HEK293 (cell line): Measurements from ENCODE around the gene PCDHB7.
"Not testable (repeated sequence)": the region's sequence is repeated elsewhere in the genome, so short reads cannot be mapped to it uniquely, and the experiment has no call there.

ENCODE experiments used
- CTCF ChIA-PET: fragments of 350-600 bp; formaldehyde crosslinking; extraction: SDS; loops from one replicate; lab custom pipeline; 2021; ENCODE audit warnings: antibody characterized with exemption; lab: Yijun Ruan, JAX
- POLR2A ChIA-PET: fragments of 300-600 bp; formaldehyde crosslinking; extraction: SDS; loops from one replicate; lab custom pipeline; 2020; ENCODE audit warnings: antibody characterized with exemption, inconsistent platforms; lab: Yijun Ruan, JAX
- H3K27ac ChIP-seq: fragments of 200-500 bp; sonication (Bioruptor generic); 2 replicates; pipeline ENCODE4 v1.5.1; 2014; ENCODE audit warnings: low read depth, low read length, control low read depth, inconsistent platforms; ENCODE audit errors: extremely low read depth
- H3K36me3 ChIP-seq, 2 experiments: fragments of 200-500 bp in 1 of 2; sonication (Bioruptor generic) in 1 of 2; 1 replicate in 1 of 2; 2 replicates in 1 of 2; pipeline ENCODE4 v1.5.1; 2014 to 2017; ENCODE audit warnings: inconsistent platforms in 2 of 2, low read length in 2 of 2; ENCODE audit not compliant: control insufficient read depth in 2 of 2, insufficient read depth in 1 of 2
- H3K4me1 ChIP-seq: fragments of 200-500 bp; sonication (Bioruptor generic); 2 replicates; pipeline ENCODE4 v1.5.1; 2014; ENCODE audit warnings: mild to moderate bottlenecking, low read length, inconsistent platforms; ENCODE audit not compliant: control insufficient read depth, insufficient read depth
- H3K4me3 ChIP-seq: 2 replicates; pipeline ENCODE4 v1.5.1; 2011; ENCODE audit warnings: low read depth, mild to moderate bottlenecking, control low read depth, low read length, moderate library complexity
- H3K9me3 ChIP-seq: fragments of 200-500 bp; sonication (Bioruptor generic); 2 replicates; pipeline ENCODE4 v1.5.1; 2014; ENCODE audit warnings: low read depth, low read length, inconsistent platforms; ENCODE audit not compliant: control insufficient read depth, insufficient read depth
- CTCF ChIP-seq: fragments of 450-650 bp; formaldehyde crosslinking; IDR thresholded peaks from 2 replicates; pipeline ENCODE4 v1.5.1; 2016; ENCODE audit warnings: missing biosample characterization, missing genetic modification characterization
- HOXD13 ChIP-seq: sonication (generic); formaldehyde crosslinking; IDR thresholded peaks from 2 replicates; pipeline ENCODE4 v1.8.0; 2022; ENCODE audit warnings: missing genetic modification reagents, borderline replicate concordance
- REPIN1 ChIP-seq: fragments of 450-650 bp; formaldehyde crosslinking; IDR thresholded peaks from 2 replicates; pipeline ENCODE4 v1.5.1; 2017; ENCODE audit warnings: missing biosample characterization, missing genetic modification characterization, low read depth
- YY2 ChIP-seq: fragments of 450-650 bp; formaldehyde crosslinking; IDR thresholded peaks from 2 replicates; pipeline ENCODE4 v1.5.1; 2016; ENCODE audit warnings: missing biosample characterization, missing genetic modification characterization
- ZBTB11 ChIP-seq: fragments of 450-650 bp; formaldehyde crosslinking; conservative IDR thresholded peaks from 2 replicates; pipeline ENCODE4 v1.5.1; 2016; ENCODE audit warnings: low read depth, missing biosample characterization, missing genetic modification characterization
- ZBTB20 ChIP-seq: fragments of 450-650 bp; formaldehyde crosslinking; IDR thresholded peaks from 2 replicates; pipeline ENCODE4 v1.5.1; 2016; ENCODE audit warnings: missing biosample characterization, missing genetic modification characterization
- ZBTB7A ChIP-seq: fragments of 450-650 bp; formaldehyde crosslinking; IDR thresholded peaks from 2 replicates; pipeline ENCODE4 v1.5.1; 2016; ENCODE audit warnings: low read depth, missing biosample characterization, missing genetic modification characterization
- ZFP37 ChIP-seq: fragments of 450-650 bp; formaldehyde crosslinking; IDR thresholded peaks from 2 replicates; pipeline ENCODE4 v1.5.1; 2016; ENCODE audit warnings: missing biosample characterization, missing genetic modification characterization
- ZNF121 ChIP-seq: fragments of 450-650 bp; formaldehyde crosslinking; IDR thresholded peaks from 2 replicates; pipeline ENCODE4 v1.5.1; 2016; ENCODE audit warnings: missing biosample characterization, missing genetic modification characterization
- ZNF16 ChIP-seq: fragments of 450-650 bp; formaldehyde crosslinking; IDR thresholded peaks from 2 replicates; pipeline ENCODE4 v1.5.1; 2016; ENCODE audit warnings: low read depth, missing biosample characterization, missing genetic modification characterization
- ZNF510 ChIP-seq: fragments of 450-650 bp; formaldehyde crosslinking; IDR thresholded peaks from 2 replicates; pipeline ENCODE4 v1.5.1; 2018; ENCODE audit warnings: mild to moderate bottlenecking, missing genetic modification characterization, missing biosample characterization; ENCODE audit not compliant: insufficient replicate concordance
- ZNF513 ChIP-seq: fragments of 450-650 bp; IDR thresholded peaks from 2 replicates; pipeline ENCODE4 v1.5.1; 2018; ENCODE audit warnings: missing biosample characterization, missing genetic modification characterization
- ZNF518A ChIP-seq: fragments of 450-650 bp; formaldehyde crosslinking; conservative IDR thresholded peaks from 2 replicates; pipeline ENCODE4 v1.5.1; 2016; ENCODE audit warnings: low read depth, missing biosample characterization, missing genetic modification characterization
- ZNF639 ChIP-seq: fragments of 450-650 bp; formaldehyde crosslinking; IDR thresholded peaks from 2 replicates; pipeline ENCODE4 v1.5.1; 2016; ENCODE audit warnings: missing biosample characterization, missing genetic modification characterization
- ZNF645 ChIP-seq: fragments of 450-650 bp; formaldehyde crosslinking; IDR thresholded peaks from 2 replicates; pipeline ENCODE4; 2016; ENCODE audit warnings: missing biosample characterization, missing genetic modification characterization
- TF ChIP-seq, protein P1 (sequence below): fragments of 450-650 bp; formaldehyde crosslinking; IDR thresholded peaks from 2 replicates; pipeline ENCODE4 v1.5.1; 2016; ENCODE audit warnings: missing biosample characterization, missing genetic modification characterization

The PCDHB7 gene

DNA sequence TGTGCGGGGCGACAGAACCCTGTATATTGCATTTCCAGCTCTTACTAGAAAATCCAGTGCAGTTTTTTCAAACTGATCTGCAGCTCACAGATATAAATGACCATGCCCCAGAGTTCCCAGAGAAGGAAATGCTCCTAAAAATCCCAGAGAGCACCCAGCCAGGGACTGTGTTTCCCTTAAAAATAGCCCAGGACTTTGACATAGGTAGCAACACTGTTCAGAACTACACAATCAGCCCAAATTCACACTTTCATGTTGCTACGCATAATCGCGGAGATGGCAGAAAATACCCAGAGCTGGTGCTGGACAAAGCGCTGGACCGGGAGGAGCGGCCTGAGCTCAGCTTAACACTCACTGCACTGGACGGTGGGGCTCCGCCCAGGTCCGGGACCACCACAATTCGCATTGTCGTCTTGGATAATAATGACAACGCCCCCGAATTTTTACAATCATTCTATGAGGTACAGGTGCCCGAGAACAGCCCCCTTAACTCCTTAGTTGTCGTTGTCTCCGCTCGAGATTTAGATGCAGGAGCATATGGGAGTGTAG, 36.7 kb upstream of the PCDHB7 start (continued):
- TF ChIP-seq ZNF518A (no peak), ZNF121 (no peak)

- H3K36me3 ChIP-seq, H3K9me3 ChIP-seq, H3K27ac ChIP-seq, H3K4me1 ChIP-seq, H3K4me3 ChIP-seq, CTCF ChIA-PET, POLR2A ChIA-PET: not testable (repeated sequence)
These were observed 35.1 kb upstream of the PCDHB7 start for GRCh38 chr5:141137346-141137745.

GRCh38 chr5:141149812-141150211, 22.6 kb upstream of the PCDHB7 start, which contains the start of gene PCDHB6:
Gene PCDHB6, plus strand, starts transcription at chr5:141150057. Its CDS starts 201 bp downstream, at chr5:141150258.
- no peaks in the 10 kb centered on the region for H3K9me3 ChIP-seq
- H3K4me3 ChIP-seq: no peak within 1 kb of the TSS
- no peak within 1 kb of the TSS for H3K27ac ChIP-seq
- H3K4me1 ChIP-seq: no peaks in the 10 kb centered on the region
- ChIA-PET CTCF (interaction anchor here (0.6 to 1.6 kb wide), 8 partner anchors 14 to 282 kb away, joined by 3 to 8 read pairs (median 4); partner anchors contain the start of genes PCDHB11, PCDHB2 and PCDHB7), POLR2A (no interaction called here)
- no peaks in the 10 kb centered on the region for H3K36me3 ChIP-seq
- no peak for TF ChIP-seq ZNF121
- no peak for TF ChIP-seq REPIN1 (tag by site-specific recombination)
- no peak for TF ChIP-seq ZNF513 (tag by site-specific recombination)
- TF ChIP-seq ZBTB7A (tag by site-specific recombination): no peak
- no peak for TF ChIP-seq ZNF16
- TF ChIP-seq CTCF: no peak
- TF ChIP-seq ZNF639 (tag by site-specific recombination): no peak
- TF ChIP-seq, protein P1, sequence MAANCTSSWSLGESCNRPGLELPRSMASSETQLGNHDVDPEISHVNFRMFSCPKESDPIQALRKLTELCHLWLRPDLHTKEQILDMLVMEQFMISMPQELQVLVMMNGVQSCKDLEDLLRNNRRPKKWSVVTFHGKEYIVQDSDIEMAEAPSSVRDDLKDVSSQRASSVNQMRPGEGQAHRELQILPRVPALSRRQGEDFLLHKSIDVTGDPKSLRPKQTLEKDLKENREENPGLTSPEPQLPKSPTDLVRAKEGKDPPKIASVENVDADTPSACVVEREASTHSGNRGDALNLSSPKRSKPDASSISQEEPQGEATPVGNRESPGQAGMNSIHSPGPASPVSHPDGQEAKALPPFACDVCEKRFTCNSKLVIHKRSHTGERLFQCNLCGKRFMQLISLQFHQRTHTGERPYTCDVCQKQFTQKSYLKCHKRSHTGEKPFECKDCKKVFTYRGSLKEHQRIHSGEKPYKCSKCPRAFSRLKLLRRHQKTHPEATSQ (tag by site-specific recombination): no peak
- no peak for TF ChIP-seq ZFP37 (tag by site-specific recombination)
- TF ChIP-seq HOXD13 (CRISPR knock-in tag): no peak
- no peak for TF ChIP-seq ZBTB11 (tag by site-specific recombination)
- no peak for TF ChIP-seq YY2 (tag by site-specific recombination)
- TF ChIP-seq ZNF645 (tag by site-specific recombination): no peak
- TF ChIP-seq ZNF510: no peak
- TF ChIP-seq ZBTB20: no peak
